GM18517 (cell line): ENCODE data around the gene CREBL2.

ENCODE experiments used
- ATAC-seq: cut with Tn5 transposase; IDR thresholded peaks from one replicate; pipeline ENCODE4 v1.9.1; 2021; ENCODE audit warnings: mild to moderate bottlenecking, moderate library complexity; ENCODE audit not compliant: unreplicated experiment

CREBL2 gene

GRCh38 chr12:12671850-12672660, 60.4 kb downstream of the CREBL2 start:
- ATAC-seq = no peak

DNA sequence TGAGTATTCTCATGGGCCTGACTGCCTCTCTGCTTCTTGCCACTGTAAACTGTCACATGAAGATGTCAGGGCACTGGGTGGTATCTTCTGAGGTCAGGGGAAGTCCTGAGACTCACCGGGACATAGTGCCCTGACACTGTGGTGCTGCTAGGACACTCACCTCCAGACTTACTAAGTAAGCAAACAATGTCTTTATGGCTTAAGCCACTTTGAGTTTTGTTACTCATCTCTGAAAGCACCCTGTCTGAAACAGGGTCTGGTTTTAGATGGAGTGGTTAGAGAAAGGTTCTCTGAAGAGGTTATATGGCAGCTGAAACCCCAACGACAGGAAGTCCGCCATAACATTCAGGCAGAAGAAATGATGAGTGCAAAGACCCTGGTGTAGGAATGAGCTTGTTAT, 61.6 kb downstream of the CREBL2 start:
- no peak for ATAC-seq

GRCh38 chr12:12676605-12677004, 64.9 kb downstream of the CREBL2 start:
- no peak for ATAC-seq

GRCh38 chr12:12681061-12681765, 69.5 kb downstream of the CREBL2 start:
- no peak for ATAC-seq

GRCh38 chr12:12682284-12682683, 70.6 kb downstream of the CREBL2 start:
- ATAC-seq = no peak

- no peak for ATAC-seq
Measured at GRCh38 chr12:12683136-12683697, 71.5 kb downstream of the CREBL2 start.

DNA sequence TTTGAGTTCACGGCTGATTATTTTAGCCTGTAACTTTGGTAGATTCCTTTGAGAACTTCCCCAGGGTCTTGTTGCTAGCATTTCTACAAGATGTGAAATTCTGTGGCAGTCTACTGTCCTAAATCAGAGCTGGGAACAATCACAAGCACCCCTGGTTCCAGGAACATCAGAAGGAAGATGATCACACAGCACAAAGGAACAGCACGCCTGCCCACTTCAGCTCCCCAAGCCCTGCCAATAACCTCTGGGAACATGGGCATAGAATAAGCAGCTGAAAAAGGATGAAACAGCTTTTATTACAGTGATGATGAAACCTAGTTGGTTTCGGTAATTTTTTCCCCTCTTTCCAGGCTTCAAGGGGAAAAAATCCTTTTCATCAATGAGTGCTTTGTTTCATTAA, 72.0 kb downstream of the CREBL2 start:
- no peak for ATAC-seq

DNA sequence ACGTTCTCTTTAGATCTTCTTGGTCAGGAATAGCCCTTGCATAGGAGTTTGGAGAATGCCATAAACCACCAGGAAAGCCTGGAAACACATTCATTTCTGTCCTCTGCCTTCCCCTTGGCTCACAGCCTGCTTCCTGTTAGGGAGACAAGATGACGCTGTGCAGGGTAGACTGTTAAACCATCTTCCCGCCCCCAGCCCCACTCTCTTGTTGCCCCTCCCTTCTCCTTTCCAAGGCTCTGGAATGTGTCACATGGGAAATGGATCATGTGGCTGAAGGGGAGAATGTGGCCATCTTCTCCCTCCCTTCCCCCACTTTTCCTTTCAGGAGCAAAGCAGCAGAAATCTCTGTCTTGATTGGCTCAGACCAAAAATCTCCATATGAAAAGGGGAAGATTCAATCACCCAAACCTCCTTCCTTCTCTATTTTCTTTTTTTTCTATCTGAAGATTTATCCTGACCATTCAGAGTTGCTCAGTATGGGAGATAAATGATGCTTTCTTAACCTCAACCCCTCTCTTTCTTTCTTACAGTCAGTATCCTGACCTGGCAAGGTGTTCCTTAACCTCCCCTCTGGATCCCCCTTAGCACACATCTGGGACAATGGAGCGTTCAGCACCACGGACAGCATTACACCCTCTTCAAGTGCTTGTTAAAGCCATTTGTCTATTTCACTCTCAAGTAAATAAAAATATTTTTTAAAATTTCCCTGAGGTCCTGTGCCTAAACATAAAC, 72.9 kb downstream of the CREBL2 start:
- ATAC-seq = no peak

DNA sequence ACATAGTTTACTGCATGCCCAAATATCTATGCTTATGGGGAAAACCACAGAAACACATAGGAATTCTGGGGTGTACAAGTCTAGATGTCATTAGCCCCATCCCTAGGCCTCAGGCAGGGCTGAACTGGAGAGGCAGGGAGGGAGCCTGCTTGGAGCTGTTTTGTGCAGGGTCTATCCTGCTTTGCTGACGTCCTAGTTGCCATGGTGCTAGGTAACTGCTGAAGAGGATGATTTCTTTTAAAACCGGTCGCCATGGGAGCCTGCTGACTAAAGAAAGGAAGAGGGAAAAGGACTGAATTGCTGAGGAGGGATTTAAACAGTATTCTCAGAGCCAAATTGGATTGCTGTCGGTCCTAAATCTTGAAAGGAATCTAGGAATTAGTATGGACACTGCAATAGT, 73.6 kb downstream of the CREBL2 start:
- ATAC-seq = no peak

DNA sequence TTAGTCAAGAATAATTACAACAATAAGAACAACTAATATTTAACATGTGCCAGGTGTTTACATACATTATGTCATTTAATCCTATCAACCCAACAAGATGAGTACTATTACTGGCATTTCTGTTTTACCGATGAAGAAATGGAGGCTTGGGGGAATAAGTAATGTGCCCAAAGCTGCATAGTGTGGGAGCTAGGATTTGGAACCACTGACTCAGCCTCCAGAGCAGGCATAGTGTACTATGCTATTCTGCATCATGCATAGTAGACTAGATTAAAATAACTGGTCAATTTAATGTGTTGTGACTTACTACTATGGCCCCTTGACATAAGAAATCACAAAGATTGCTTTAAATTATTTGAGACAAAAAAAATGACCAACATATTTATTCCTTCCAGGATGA, 74.8 kb downstream of the CREBL2 start:
- no peak for ATAC-seq

DNA sequence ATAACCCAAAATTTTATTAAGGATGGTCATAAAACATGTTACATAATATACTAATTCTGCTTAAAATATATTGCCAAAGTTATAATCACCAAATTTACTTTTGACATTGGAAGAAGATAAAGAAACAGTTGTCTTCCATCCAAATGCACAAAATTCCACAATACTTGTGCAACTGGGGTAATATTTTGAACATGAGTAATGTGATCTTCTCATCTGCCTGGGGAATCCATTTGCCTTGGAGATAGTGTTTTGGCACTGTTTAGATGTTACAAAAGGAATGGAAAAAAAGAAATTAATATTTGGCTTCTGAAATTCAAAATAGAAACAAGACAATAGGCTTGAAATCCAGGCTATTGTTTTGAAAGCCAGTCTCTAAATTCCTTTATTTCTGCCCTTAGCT, 75.2 kb downstream of the CREBL2 start:
- ATAC-seq = no peak

DNA sequence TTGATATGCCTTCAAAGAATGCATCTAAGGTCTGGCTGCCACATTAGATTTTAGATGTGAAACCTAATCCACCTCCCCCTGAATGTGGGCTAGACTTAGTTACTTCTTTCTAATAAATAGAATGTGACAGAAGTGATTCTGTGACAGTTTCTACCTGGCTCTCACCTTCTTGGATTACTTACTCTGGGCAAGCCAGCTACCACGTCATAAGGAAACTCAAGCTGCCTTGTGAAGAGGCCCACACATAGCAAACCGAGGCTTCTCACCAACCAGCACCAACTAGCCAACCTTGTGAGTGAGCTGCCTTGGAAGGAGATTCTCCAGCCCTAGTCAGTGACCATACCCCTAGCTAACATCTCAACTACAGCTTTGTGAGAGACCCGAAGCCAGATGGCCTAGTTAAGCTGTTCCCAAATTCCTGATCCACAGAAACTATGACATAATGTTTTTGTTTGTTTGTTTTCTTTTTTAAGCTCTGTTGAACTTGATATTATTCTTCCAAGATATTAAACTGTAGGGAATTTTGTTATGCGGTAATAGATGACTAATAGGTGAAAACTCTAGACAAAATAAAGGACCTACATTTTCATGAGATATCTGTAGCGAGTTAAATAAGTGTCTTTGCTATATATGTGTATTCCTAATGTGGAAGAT, 78.1 kb downstream of the CREBL2 start:
- ATAC-seq = no peak

DNA sequence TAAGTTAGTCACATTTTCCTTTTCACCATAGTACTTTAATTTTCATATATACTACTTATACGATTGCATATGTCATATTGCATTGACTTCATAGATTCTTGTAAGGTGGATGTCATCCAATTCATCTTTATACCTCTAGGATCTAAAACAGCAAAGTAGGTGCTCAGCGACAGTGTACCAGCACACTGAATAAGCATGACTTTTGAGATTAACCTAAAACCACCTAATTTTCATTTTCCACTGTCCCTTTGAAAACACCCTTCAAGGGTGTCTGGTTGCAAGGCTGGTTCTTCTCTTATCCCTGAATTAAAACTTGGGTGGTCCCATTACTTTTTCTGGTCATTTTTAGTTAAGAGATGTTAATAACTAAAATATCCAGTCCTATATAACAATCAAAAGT, 79.9 kb downstream of the CREBL2 start:
- ATAC-seq = no peak

GRCh38 chr12:12693111-12693671, 81.5 kb downstream of the CREBL2 start:
- no peak for ATAC-seq
